SK-N-SH (cell line): ENCODE results near the gene TOR2A. TPM values are rescaled to one million over a fixed set of nuclear protein-coding genes. Genes with fewer than 3 reads are reported as not detected.
A peak's percentile ranks its signal among the peaks of the same experiment; 100 is the strongest.

Experiments used
- CTCF ChIA-PET: fragments of 300-600, 350-600 bp; formaldehyde crosslinking; extraction: SDS; loops from one replicate; lab custom pipeline; 2021; lab: Yijun Ruan, JAX
- POLR2A ChIA-PET: fragments of 350-600 bp; sonication (Branson Sonifier 250); formaldehyde crosslinking; extraction: SDS; loops from one replicate; lab custom pipeline; 2020; ENCODE audit warnings: antibody characterized with exemption, inconsistent platforms; lab: Yijun Ruan, JAX
- DNase-seq: peaks from one replicate; pipeline ENCODE4 v3.0.0; 2012
- H2AFZ ChIP-seq: fragments of 200-600 bp; sonication (generic); 2 replicates; pipeline ENCODE4 v1.8.1; 2016; ENCODE audit warnings: antibody characterized with exemption, mild to moderate bottlenecking, low read depth
- H3F3A ChIP-seq: fragments of 200-600 bp; sonication (generic); replicated peaks from 2 replicates; pipeline ENCODE3; 2016; ENCODE audit warnings: antibody characterized with exemption, mild to moderate bottlenecking; ENCODE audit not compliant: insufficient read depth
- H3K27ac ChIP-seq, 2 experiments: fragments of 200-500 bp in 1 of 2; fragments of 200-600 bp in 1 of 2; sonication (Bioruptor generic) in 1 of 2; sonication (generic), shearing (Covaris generic) in 1 of 2; 2 replicates each; pipeline versions ENCODE4 v1.5.1 to v1.6.1; 2014 to 2016; ENCODE audit warnings: low read depth in 2 of 2, inconsistent platforms in 1 of 2, low read length in 1 of 2, mild to moderate bottlenecking in 1 of 2, mixed read lengths in 1 of 2
- H3K27me3 ChIP-seq: fragments of 200-600 bp; sonication (generic), shearing (Covaris generic); 2 replicates; pipeline ENCODE4 v1.6.1; 2016; ENCODE audit warnings: mixed run types; ENCODE audit not compliant: insufficient read depth
- H3K36me3 ChIP-seq, 2 experiments: fragments of 200-500 bp in 1 of 2; fragments of 200-600 bp in 1 of 2; sonication (Bioruptor generic) in 1 of 2; sonication (generic) in 1 of 2; replicated peaks in 1 of 2; 2 replicates each; pipeline versions ENCODE3 to v1.5.1; 2014 to 2016; ENCODE audit warnings: low read length in 1 of 2, mild to moderate bottlenecking in 1 of 2; ENCODE audit not compliant: insufficient read depth in 2 of 2, control insufficient read depth in 1 of 2
- H3K4me1 ChIP-seq, 2 experiments: fragments of 200-500 bp in 1 of 2; fragments of 200-600 bp in 1 of 2; sonication (Bioruptor generic) in 1 of 2; sonication (generic), shearing (Covaris generic) in 1 of 2; 2 replicates each; pipeline versions ENCODE4 v1.5.1 to v1.6.1; 2014 to 2016; ENCODE audit warnings: low read depth in 1 of 2, low read length in 1 of 2, mixed run types in 1 of 2; ENCODE audit not compliant: insufficient read depth in 2 of 2, control insufficient read depth in 1 of 2
- H3K4me2 ChIP-seq: fragments of 200-600 bp; sonication (generic), shearing (Covaris generic); 2 replicates; pipeline ENCODE4 v1.6.1; 2017; ENCODE audit warnings: mixed run types
- H3K4me3 ChIP-seq, 2 experiments: fragments of 200-500 bp in 1 of 2; fragments of 200-600 bp in 1 of 2; sonication (Bioruptor generic) in 1 of 2; sonication (generic), shearing (Covaris generic) in 1 of 2; 2 replicates each; pipeline versions ENCODE4 v1.5.1 to v1.8.1; 2014 to 2016; ENCODE audit warnings: low read depth in 2 of 2, inconsistent platforms in 1 of 2, low read length in 1 of 2, mild to moderate bottlenecking in 1 of 2, mixed read lengths in 1 of 2, moderate library complexity in 1 of 2
- H3K79me2 ChIP-seq: fragments of 200-600 bp; sonication (generic); 2 replicates; pipeline ENCODE4 v1.8.1; 2017; ENCODE audit warnings: mild to moderate bottlenecking; ENCODE audit not compliant: insufficient read depth
- H3K9ac ChIP-seq: fragments of 200-600 bp; sonication (generic); 2 replicates; pipeline ENCODE4 v1.6.1; 2017; ENCODE audit warnings: mixed run types
- H3K9me2 ChIP-seq: fragments of 200-600 bp; sonication (generic); 2 replicates; pipeline ENCODE4 v1.6.1; 2017; ENCODE audit warnings: mixed run types
- H3K9me3 ChIP-seq: fragments of 200-600 bp; sonication (generic); 2 replicates; pipeline ENCODE4 v1.6.1; 2017; ENCODE audit warnings: mixed run types, mild to moderate bottlenecking, moderate library complexity
- H4K20me1 ChIP-seq: fragments of 200-600 bp; sonication (generic); 2 replicates; pipeline ENCODE4 v1.6.1; 2017; ENCODE audit warnings: mild to moderate bottlenecking, mixed run types; ENCODE audit not compliant: insufficient read depth
- CHD2 ChIP-seq: fragments of 150-350 bp; IDR thresholded peaks from 2 replicates; pipeline ENCODE4 v1.6.1; 2018; ENCODE audit warnings: low read length; ENCODE audit not compliant: partially characterized antibody
- CTCF ChIP-seq: fragments of 200-600 bp; sonication (generic); IDR thresholded peaks from 2 replicates; pipeline ENCODE4 v1.6.1; 2017; ENCODE audit warnings: antibody characterized with exemption, mild to moderate bottlenecking, moderate library complexity
- ELF1 ChIP-seq: IDR thresholded peaks from 2 replicates; pipeline ENCODE4 v1.4.0; 2012
- EP300 ChIP-seq, 2 experiments: IDR thresholded peaks; 2 replicates each; pipeline versions ENCODE4 v1.4.0 to v1.6.1; 2012; ENCODE audit warnings: borderline replicate concordance in 1 of 2, low read depth in 1 of 2, low read length in 1 of 2
- EZH2phosphoT487 ChIP-seq: fragments of 200-600 bp; sonication (generic); IDR thresholded peaks from 2 replicates; pipeline ENCODE4 v1.6.1; 2017; ENCODE audit warnings: low read depth, mixed run types, mild to moderate bottlenecking, antibody characterized with exemption, moderate library complexity, borderline replicate concordance
- GATA2 ChIP-seq: sonication (generic); formaldehyde crosslinking; IDR thresholded peaks from 2 replicates; pipeline ENCODE4 v1.5.0; 2020; ENCODE audit warnings: mild to moderate bottlenecking, missing genetic modification reagents
- IRF3 ChIP-seq: fragments of 150-350 bp; IDR thresholded peaks from 2 replicates; pipeline ENCODE4 v1.6.1; 2016; ENCODE audit warnings: mild to moderate bottlenecking, low read depth, low read length
- MAX ChIP-seq: IDR thresholded peaks from 2 replicates; pipeline ENCODE4 v1.4.0; 2012; ENCODE audit warnings: low read depth
- MEF2A ChIP-seq: IDR thresholded peaks from 2 replicates; pipeline ENCODE4 v1.4.0; 2012; ENCODE audit warnings: low read depth, borderline replicate concordance
- MXI1 ChIP-seq: IDR thresholded peaks from 2 replicates; pipeline ENCODE4 v1.6.1; 2012; ENCODE audit warnings: mild to moderate bottlenecking, low read depth, low read length, improper control_type of control experiment
- NRF1 ChIP-seq: IDR thresholded peaks from 2 replicates; pipeline ENCODE4 v1.6.1; 2012; ENCODE audit warnings: low read depth, mild to moderate bottlenecking, low read length
- POLR2AphosphoS5 ChIP-seq: IDR thresholded peaks from 2 replicates; pipeline ENCODE4 v1.6.1; 2012; ENCODE audit warnings: low read depth, low read length
- RAD21 ChIP-seq: IDR thresholded peaks from 2 replicates; pipeline ENCODE4 v1.6.1; 2012; ENCODE audit warnings: mild to moderate bottlenecking, low read length
- REST ChIP-seq: IDR thresholded peaks from 2 replicates; pipeline ENCODE4 v1.6.1; 2012; ENCODE audit warnings: mild to moderate bottlenecking, low read depth, low read length, moderate library complexity
- RFX5 ChIP-seq: IDR thresholded peaks from 2 replicates; pipeline ENCODE4 v1.6.1; 2012; ENCODE audit warnings: mild to moderate bottlenecking, improper control_type of control experiment, low read length
- SIN3A ChIP-seq: IDR thresholded peaks from 2 replicates; pipeline ENCODE4 v1.6.1; 2012; ENCODE audit warnings: low read depth, mild to moderate bottlenecking, low read length, moderate library complexity, borderline replicate concordance
- SMC3 ChIP-seq: IDR thresholded peaks from 2 replicates; pipeline ENCODE4 v1.6.1; 2012; ENCODE audit warnings: low read depth, low read length, improper control_type of control experiment
- TEAD4 ChIP-seq: IDR thresholded peaks from 2 replicates; pipeline ENCODE4 v1.4.0; 2012; ENCODE audit warnings: mild to moderate bottlenecking, borderline replicate concordance; ENCODE audit not compliant: insufficient read depth
- YY1 ChIP-seq: IDR thresholded peaks from 2 replicates; pipeline ENCODE4 v1.4.0; 2012; ENCODE audit warnings: low read depth, mild to moderate bottlenecking
- WGBS: methylation state at CpG from one replicate; pipeline ENCODE4 v1.1.6; 2017; ENCODE audit warnings: low lambda C conversion rate; 5-methylcytosine and 5-hydroxymethylcytosine counted together
- polyA plus RNA-seq, 3 experiments: library from polyadenylated mRNA; depleted of rRNA; stranded (reverse); fragments of >200 nt; gene quantifications; 2 replicates each; pipeline ENCODE4 v1.2.3, GENCODE V29; 2012

Gene TOR2A
- polyA plus RNA-seq, 1 of the 3 experiments (the other 2 are of a cell fraction), result 17.2 TPM

- Histone ChIP-seq H3F3A (no peaks in the 10 kb centered on the region), H3K79me2 (no peaks in the 10 kb centered on the region), H3K4me2 (no peak overlapping the region), H3K9ac (no peak overlapping the region), H3K9me3 (no peaks in the 10 kb centered on the region), H3K27ac (no peak overlapping the region; a peak in 1 of 4 replicates), H2AFZ (no peak overlapping the region), H3K27me3 (no peaks in the 10 kb centered on the region), H3K4me1 (peaks cover 0 to 18% of the 10 kb centered on the region in 2 experiments; a peak in 1 of 4 replicates), H3K4me3 (no peak overlapping the region), H4K20me1 (no peaks in the 10 kb centered on the region), H3K9me2 (no peaks in the 10 kb centered on the region), H3K36me3 (no peaks in the 10 kb centered on the region)
- DNase-seq, result peak; percentile 41
- CTCF ChIA-PET, result interaction anchor here (0.8 to 4.5 kb wide), 7 partner anchors 12 to 91 kb away, joined by 3 to 23 read pairs (median 4); partner anchors contain the start of gene TOR2A
- TF ChIP-seq RFX5, result no peak
- no peak for TF ChIP-seq MEF2A
- no peak for TF ChIP-seq TEAD4
- TF ChIP-seq CTCF, result no peak
- TF ChIP-seq YY1, result no peak
- no peak for TF ChIP-seq ELF1
- no peak for TF ChIP-seq RAD21
- no peak for TF ChIP-seq MXI1
- TF ChIP-seq EP300 (IDR thresholded peaks at IDR 0.05; ENCODE audit: borderline replicate concordance in 1 of 2, low read depth in 1 of 2, low read length in 1 of 2), result no peak
- no peak for TF ChIP-seq SIN3A
- TF ChIP-seq SMC3, result no peak
- no peak for TF ChIP-seq REST
- TF ChIP-seq NRF1, result no peak
- TF ChIP-seq MAX, result no peak
- TF ChIP-seq CHD2, result no peak
- TF ChIP-seq POLR2AphosphoS5, result no peak
- no peak for TF ChIP-seq EZH2phosphoT487
- TF ChIP-seq GATA2, result no peak
- TF ChIP-seq IRF3, result no peak
- 86% methylated on average over 8 of the region's 17 CpGs for WGBS
- POLR2A ChIA-PET, result no interaction called here
These were observed 44.3 kb upstream of the TOR2A start for GRCh38 chr9:127779136-127779981.
